ENCODE results near the gene RPUSD2.

RPUSD2 gene

GRCh38 chr15:40569129-40569953 lies at the start of gene RPUSD2:
Gene RPUSD2 (plus strand): TSS chr15:40569299. CDS start chr15:40569338, 39 bp downstream.
- DNase-seq (peak; percentile 87), ATAC-seq (replicated peaks) (peak; percentile 75 to 76)
- Mint-ChIP-seq H3K9me3 (no peaks in the 10 kb centered on the region), H3K4me3 (peak within 1 kb of the TSS; percentile 95 to 97), H3K27ac (peak within 1 kb of the TSS; percentile 99), H3K36me3 (peaks cover 12 to 20% of the 10 kb centered on the region in 2 donors), H3K27me3 (no peaks in the 10 kb centered on the region), H3K4me1 (peaks cover 23 to 41% of the 10 kb centered on the region in 2 donors)

DNA sequence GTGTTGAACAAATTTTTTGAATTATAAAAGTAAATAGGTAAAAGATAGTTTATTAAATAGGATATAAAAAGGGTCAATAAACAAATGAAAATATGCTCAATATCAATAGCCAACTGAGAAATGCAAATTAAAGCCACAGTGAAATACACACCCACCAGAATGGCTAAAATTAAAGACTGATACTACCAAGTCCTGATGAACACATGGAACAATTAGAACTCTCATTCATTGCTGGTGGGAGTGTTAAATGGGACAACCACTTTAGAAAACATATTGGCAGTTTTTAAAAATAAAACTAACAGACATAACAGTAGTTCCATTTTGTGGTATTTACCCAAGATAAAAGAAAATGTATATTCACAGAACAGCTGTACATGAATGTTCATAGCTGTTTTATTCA lies 45.5 kb upstream of the RPUSD2 start:
- H3K9me3 Mint-ChIP-seq = no peaks in the 10 kb centered on the region
- peaks cover 7 to 12% of the 10 kb centered on the region in 2 donors for H3K4me1 Mint-ChIP-seq
- H3K27me3 Mint-ChIP-seq = no peaks in the 10 kb centered on the region
- H3K4me3 Mint-ChIP-seq = no peak overlapping the region
- DNase-seq (no peak), ATAC-seq (replicated peaks) (no peak)
- H3K36me3 Mint-ChIP-seq = peaks cover 12 to 22% of the 10 kb centered on the region in 2 donors
- H3K27ac Mint-ChIP-seq = no peak overlapping the region

DNA sequence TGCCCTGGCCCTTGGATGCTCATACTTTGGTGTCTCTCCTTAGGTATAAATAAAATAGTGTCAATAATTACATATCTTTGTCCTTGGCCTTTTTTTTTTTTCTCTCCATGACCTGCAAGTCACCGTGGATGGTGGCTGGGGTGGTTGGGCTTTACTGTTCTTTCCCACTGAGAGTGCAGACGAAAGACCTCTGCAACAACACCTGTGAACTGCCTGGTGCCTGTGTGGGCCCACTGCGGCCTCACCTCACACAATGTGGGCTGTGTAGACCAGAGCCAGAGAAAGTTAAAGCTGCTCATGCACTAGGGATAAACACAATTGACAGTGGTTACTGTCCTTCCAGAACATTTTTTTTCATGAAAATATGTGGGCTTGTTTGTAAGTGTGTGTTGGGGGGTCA lies 43.2 kb upstream of the RPUSD2 start:
- H3K27me3 Mint-ChIP-seq = no peaks in the 10 kb centered on the region
- H3K27ac Mint-ChIP-seq = no peak overlapping the region
- no peak for ATAC-seq (replicated peaks)
- peaks cover 0 to 6% of the 10 kb centered on the region in 2 donors for H3K4me1 Mint-ChIP-seq
- H3K4me3 Mint-ChIP-seq = no peak overlapping the region
- H3K9me3 Mint-ChIP-seq = no peaks in the 10 kb centered on the region
- H3K36me3 Mint-ChIP-seq = peaks cover 15 to 27% of the 10 kb centered on the region in 2 donors
- DNase-seq = no peak

GRCh38 chr15:40528801-40529200 lies 40.3 kb upstream of the RPUSD2 start:
- H3K27ac Mint-ChIP-seq = no peak overlapping the region
- no peak overlapping the region for H3K4me3 Mint-ChIP-seq
- ATAC-seq (replicated peaks) (no peak), DNase-seq (no peak)
- no peaks in the 10 kb centered on the region for H3K27me3 Mint-ChIP-seq
- H3K36me3 Mint-ChIP-seq = peaks cover 22 to 37% of the 10 kb centered on the region in 2 donors
- peaks cover 2 to 4% of the 10 kb centered on the region in 2 donors for H3K9me3 Mint-ChIP-seq
- peaks cover 0 to 6% of the 10 kb centered on the region in 2 donors for H3K4me1 Mint-ChIP-seq

DNA sequence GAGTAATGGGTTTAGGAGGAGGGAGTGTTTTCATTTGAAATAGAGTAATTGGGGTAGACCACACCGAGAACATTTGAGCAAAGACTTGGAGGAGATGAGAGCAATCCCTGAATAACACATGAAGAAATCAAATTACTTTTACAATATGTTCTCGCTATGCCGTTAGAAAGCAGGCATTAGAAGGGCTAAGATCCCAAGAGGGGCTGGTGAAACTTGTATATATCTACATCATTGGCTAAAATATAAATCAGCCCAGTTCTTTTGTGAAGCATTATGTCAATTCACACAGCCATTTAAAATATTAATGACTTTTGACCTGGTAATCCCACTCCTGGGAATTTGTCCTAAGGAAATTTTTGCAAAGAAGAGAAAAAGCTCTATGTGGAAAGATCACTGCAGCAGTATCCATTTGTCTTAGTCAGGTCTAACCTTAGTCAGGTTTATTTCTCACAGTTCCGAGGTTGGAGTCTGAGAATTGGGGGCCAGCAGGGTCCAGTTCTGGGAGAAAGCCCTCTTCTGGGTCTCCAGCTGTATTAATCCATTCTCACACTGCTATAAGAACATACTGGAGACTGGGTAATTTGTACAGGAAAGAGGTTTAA lies 35.2 kb upstream of the RPUSD2 start:
- DNase-seq = no peak
- H3K36me3 Mint-ChIP-seq = peaks cover 45 to 57% of the 10 kb centered on the region in 2 donors
- peaks cover 14 to 32% of the 10 kb centered on the region in 2 donors for H3K4me1 Mint-ChIP-seq
- H3K27me3 Mint-ChIP-seq = no peaks in the 10 kb centered on the region
- ATAC-seq (replicated peaks) = no peak
- peak overlapping the region; percentile 81 for H3K27ac Mint-ChIP-seq
- peaks cover 4 to 11% of the 10 kb centered on the region in 2 donors for H3K9me3 Mint-ChIP-seq
- no peak overlapping the region for H3K4me3 Mint-ChIP-seq

DNA sequence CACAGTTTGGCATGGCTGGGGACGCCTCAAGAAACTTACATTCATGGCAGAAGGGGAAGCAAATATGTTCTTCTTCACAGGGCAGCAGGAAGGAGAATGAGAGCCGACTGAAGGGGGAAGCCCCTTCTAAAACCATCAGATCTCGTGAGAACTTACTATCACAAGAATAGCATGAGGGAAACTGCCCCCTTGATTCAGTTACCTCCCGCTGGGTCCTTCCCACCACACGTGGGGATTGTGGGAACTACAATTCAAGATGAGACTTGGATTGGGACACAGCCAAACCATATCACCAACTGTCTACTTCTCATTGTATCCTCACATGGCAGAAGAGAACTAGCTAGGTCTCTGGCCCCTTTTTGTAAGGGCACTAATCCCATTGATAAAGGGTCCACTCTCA lies 34.7 kb upstream of the RPUSD2 start:
- Mint-ChIP-seq H3K9me3 (peaks cover 4 to 11% of the 10 kb centered on the region in 2 donors), H3K27ac (peak overlapping the region; percentile 81), H3K4me3 (no peak overlapping the region), H3K4me1 (peaks cover 14 to 32% of the 10 kb centered on the region in 2 donors), H3K27me3 (no peaks in the 10 kb centered on the region), H3K36me3 (peaks cover 47 to 62% of the 10 kb centered on the region in 2 donors)
- DNase-seq (no peak), ATAC-seq (replicated peaks) (peak in 1 of 2 donors; percentile 50)

GRCh38 chr15:40536501-40536900 lies 32.6 kb upstream of the RPUSD2 start:
- H3K36me3 Mint-ChIP-seq = peaks cover 49 to 64% of the 10 kb centered on the region in 2 donors
- H3K27ac Mint-ChIP-seq = no peak overlapping the region
- H3K4me3 Mint-ChIP-seq = no peak overlapping the region
- no peak for DNase-seq
- peaks cover 20 to 35% of the 10 kb centered on the region in 2 donors for H3K4me1 Mint-ChIP-seq
- no peaks in the 10 kb centered on the region for H3K27me3 Mint-ChIP-seq
- H3K9me3 Mint-ChIP-seq = peaks cover 4 to 11% of the 10 kb centered on the region in 2 donors
- no peak for ATAC-seq (replicated peaks)

DNA sequence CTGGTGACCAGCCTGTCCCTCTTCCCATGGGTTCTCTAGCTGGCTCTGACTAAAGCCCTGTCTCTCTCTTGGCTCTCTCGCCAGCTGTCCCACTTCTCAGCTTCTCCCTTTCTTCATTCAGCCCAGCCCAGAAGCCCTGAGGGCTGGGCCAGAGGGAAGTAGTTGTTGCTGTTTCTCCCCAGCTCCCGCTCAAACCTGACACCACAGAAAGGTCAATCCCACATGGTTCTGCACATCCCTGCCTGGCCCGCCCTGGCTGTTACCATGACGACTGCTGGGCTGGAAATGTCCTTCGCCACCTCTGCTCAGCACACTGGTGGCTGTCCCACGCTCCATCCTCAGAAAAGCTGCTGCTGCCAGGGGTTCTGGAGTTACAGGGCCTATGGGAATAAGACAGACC lies 30.1 kb upstream of the RPUSD2 start:
- no peak for ATAC-seq (replicated peaks)
- Mint-ChIP-seq H3K9me3 (peaks cover 0 to 9% of the 10 kb centered on the region in 2 donors), H3K4me1 (peaks cover 40 to 59% of the 10 kb centered on the region in 2 donors), H3K27me3 (no peaks in the 10 kb centered on the region), H3K27ac (no peak overlapping the region), H3K36me3 (peaks cover 41 to 61% of the 10 kb centered on the region in 2 donors), H3K4me3 (no peak overlapping the region)
- DNase-seq = no peak

- H3K27ac Mint-ChIP-seq = peak overlapping the region; percentile 28
- peak overlapping the region in 1 of 2 donors; percentile 62 for H3K4me3 Mint-ChIP-seq
- no peaks in the 10 kb centered on the region for H3K27me3 Mint-ChIP-seq
- peaks cover 26 to 55% of the 10 kb centered on the region in 2 donors for H3K36me3 Mint-ChIP-seq
- no peak for ATAC-seq (replicated peaks)
- H3K4me1 Mint-ChIP-seq = peaks cover 52 to 66% of the 10 kb centered on the region in 2 donors
- no peak for DNase-seq
- no peaks in the 10 kb centered on the region for H3K9me3 Mint-ChIP-seq
These were observed 26.0 kb upstream of the RPUSD2 start for GRCh38 chr15:40543082-40543481.

GRCh38 chr15:40543631-40544294 lies 25.3 kb upstream of the RPUSD2 start:
- ATAC-seq (replicated peaks) (peak; percentile 97 to 98), DNase-seq (peak; percentile 58)
- Mint-ChIP-seq H3K27ac (peak overlapping the region; percentile 28), H3K27me3 (no peaks in the 10 kb centered on the region), H3K36me3 (peaks cover 28 to 58% of the 10 kb centered on the region in 2 donors), H3K9me3 (peaks cover 0 to 2% of the 10 kb centered on the region in 2 donors), H3K4me1 (peaks cover 57 to 73% of the 10 kb centered on the region in 2 donors), H3K4me3 (peak overlapping the region; percentile 20 to 45)

DNA sequence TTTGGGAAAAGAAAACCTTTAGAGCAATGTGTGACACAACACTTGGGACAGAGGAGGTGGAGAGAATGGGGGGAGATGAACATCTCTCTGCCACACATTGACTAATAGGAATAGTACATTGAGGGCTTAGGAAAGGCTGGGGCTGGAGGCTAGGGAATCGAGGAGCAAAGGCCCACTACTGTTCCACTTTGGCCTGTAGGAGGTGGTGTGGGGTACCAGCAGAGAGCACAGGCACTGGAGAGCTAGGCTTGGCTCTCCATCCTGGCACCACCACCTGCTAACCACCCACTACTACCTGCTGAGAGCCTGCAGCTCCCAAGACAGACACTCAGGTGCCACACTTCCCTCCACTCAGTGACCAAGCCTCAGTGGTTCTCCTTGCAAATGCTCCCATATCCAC lies 23.6 kb upstream of the RPUSD2 start:
- Mint-ChIP-seq H3K36me3 (peaks cover 34 to 61% of the 10 kb centered on the region in 2 donors), H3K27me3 (no peaks in the 10 kb centered on the region), H3K27ac (peak overlapping the region; percentile 79), H3K4me1 (peaks cover 67 to 90% of the 10 kb centered on the region in 2 donors), H3K4me3 (no peak overlapping the region), H3K9me3 (peaks cover 3 to 5% of the 10 kb centered on the region in 2 donors)
- ATAC-seq (replicated peaks) = no peak
- no peak for DNase-seq

GRCh38 chr15:40548610-40549009 lies 20.5 kb upstream of the RPUSD2 start:
- no peaks in the 10 kb centered on the region for H3K27me3 Mint-ChIP-seq
- peaks cover 67 to 97% of the 10 kb centered on the region in 2 donors for H3K4me1 Mint-ChIP-seq
- ATAC-seq (replicated peaks) (no peak), DNase-seq (no peak)
- H3K9me3 Mint-ChIP-seq = peaks cover 5% of the 10 kb centered on the region in 2 donors
- H3K27ac Mint-ChIP-seq = peak overlapping the region; percentile 10
- H3K4me3 Mint-ChIP-seq = no peak overlapping the region
- peaks cover 44 to 74% of the 10 kb centered on the region in 2 donors for H3K36me3 Mint-ChIP-seq

DNA sequence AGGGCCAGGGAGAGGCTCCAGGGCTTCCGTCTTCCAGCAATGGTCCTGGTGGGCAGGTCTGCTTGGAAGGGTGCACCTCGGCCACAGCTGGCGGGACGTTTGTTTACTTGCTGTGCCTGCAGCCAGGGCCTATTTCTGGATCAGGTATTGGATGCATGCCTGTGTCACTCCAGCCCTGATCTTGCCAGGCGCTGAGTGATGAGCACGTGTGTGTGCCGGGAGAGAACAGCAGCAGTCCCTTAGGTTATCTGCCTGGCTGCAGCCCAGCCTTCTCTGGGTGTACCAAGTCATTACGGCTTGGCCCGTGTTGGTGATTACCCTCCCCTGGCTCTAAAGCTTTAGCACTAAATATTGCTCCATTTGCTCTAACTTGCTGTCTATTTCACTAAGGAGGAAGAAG lies 19.2 kb upstream of the RPUSD2 start:
- Mint-ChIP-seq H3K36me3 (peaks cover 47 to 79% of the 10 kb centered on the region in 2 donors), H3K4me3 (peak overlapping the region; percentile 77 to 79), H3K4me1 (peaks cover 70 to 99% of the 10 kb centered on the region in 2 donors), H3K9me3 (peaks cover 5% of the 10 kb centered on the region in 2 donors), H3K27ac (peak overlapping the region; percentile 86), H3K27me3 (no peaks in the 10 kb centered on the region)
- peak; percentile 3 to 20 for ATAC-seq (replicated peaks)
- no peak for DNase-seq
